AG09319 (cell line): Measurements from ENCODE around the gene PJVK.

Experiments used
- DNase-seq: peaks from one replicate; pipeline ENCODE4 v3.0.0-alpha.2; 2010; ENCODE audit warnings: low read depth; ENCODE audit errors: extremely low read depth
- CTCF ChIP-seq: IDR thresholded peaks from 2 replicates; pipeline ENCODE4 v1.5.1; 2011; ENCODE audit warnings: low read depth, mild to moderate bottlenecking, inconsistent platforms, low read length, moderate library complexity

PJVK gene

GRCh38 chr2:178482437-178482836 is 31.3 kb downstream of the PJVK start:
- no peak for TF ChIP-seq CTCF
- DNase-seq = no peak

- no peak for DNase-seq
These were observed 33.3 kb downstream of the PJVK start for GRCh38 chr2:178484245-178485041.

GRCh38 chr2:178485356-178485755 is 34.2 kb downstream of the PJVK start:
- DNase-seq = peak; percentile 39
- TF ChIP-seq CTCF = no peak

More at GRCh38 chr2:178484245-178485041, 33.3 kb downstream of the PJVK start:
- TF ChIP-seq CTCF = no peak

- TF ChIP-seq CTCF = no peak
- no peak for DNase-seq
These were observed 40.4 kb downstream of the PJVK start for GRCh38 chr2:178491612-178492011.

GRCh38 chr2:178496049-178496448 is 44.9 kb downstream of the PJVK start:
- DNase-seq = no peak
- TF ChIP-seq CTCF = no peak

GRCh38 chr2:178498137-178498536 is 47.0 kb downstream of the PJVK start:
- TF ChIP-seq CTCF = no peak
- DNase-seq = no peak

- no peak for TF ChIP-seq CTCF
- no peak for DNase-seq
These were observed 48.5 kb downstream of the PJVK start for GRCh38 chr2:178499640-178500039.
